HepG2 (cell line): ENCODE results near the gene PKMYT1. TPM values are rescaled to one million over a fixed set of nuclear protein-coding genes. Genes with fewer than 3 reads are reported as not detected.

ENCODE experiments used
- AHDC1 ChIP-seq: sonication (generic); formaldehyde crosslinking; IDR thresholded peaks from 2 replicates; pipeline ENCODE4 v1.5.1; 2020; ENCODE audit warnings: mild to moderate bottlenecking, missing genetic modification reagents, borderline replicate concordance
- ETV6 ChIP-seq: sonication (generic); formaldehyde crosslinking; conservative IDR thresholded peaks from 2 replicates; pipeline ENCODE4 v1.4.0; 2020; ENCODE audit warnings: missing genetic modification reagents
- GFI1 ChIP-seq: sonication (generic); formaldehyde crosslinking; IDR thresholded peaks from 2 replicates; pipeline ENCODE4 v1.5.0; 2020; ENCODE audit warnings: missing genetic modification reagents, mild to moderate bottlenecking, borderline replicate concordance
- HNF1A ChIP-seq, 2 experiments: sonication (generic) in 1 of 2; formaldehyde crosslinking in 1 of 2; IDR thresholded peaks; 2 replicates each; pipeline versions ENCODE4 v1.4.0 to v1.6.1; 2016 to 2020; ENCODE audit warnings: borderline replicate concordance in 1 of 2, low read depth in 1 of 2, mild to moderate bottlenecking in 1 of 2, missing genetic modification reagents in 1 of 2
- NRL ChIP-seq: sonication (generic); formaldehyde crosslinking; IDR thresholded peaks from 2 replicates; pipeline ENCODE4 v1.5.0; 2020; ENCODE audit warnings: missing genetic modification reagents, mild to moderate bottlenecking, moderate library complexity, borderline replicate concordance
- SATB2 ChIP-seq: sonication (generic); formaldehyde crosslinking; IDR thresholded peaks from 2 replicates; pipeline ENCODE4 v1.5.0; 2020; ENCODE audit warnings: missing genetic modification reagents
- SNAI1 ChIP-seq: sonication (generic); formaldehyde crosslinking; IDR thresholded peaks from 2 replicates; pipeline ENCODE4 v1.5.0; 2020; ENCODE audit warnings: mild to moderate bottlenecking, missing genetic modification reagents, borderline replicate concordance
- TFAP4 ChIP-seq: sonication (generic); IDR thresholded peaks from 2 replicates; pipeline ENCODE4 v1.6.1; 2016; ENCODE audit warnings: low read depth, borderline replicate concordance
- ZBTB25 ChIP-seq: IDR thresholded peaks from 2 replicates; pipeline ENCODE4 v1.6.1; 2018; ENCODE audit warnings: missing genetic modification reagents
- ZFP36L1 ChIP-seq: sonication (generic); formaldehyde crosslinking; IDR thresholded peaks from 2 replicates; pipeline ENCODE4 v1.8.0; 2022; ENCODE audit warnings: mild to moderate bottlenecking, missing genetic modification reagents, moderate library complexity
- ZNF773 ChIP-seq: sonication (generic); formaldehyde crosslinking; IDR thresholded peaks from 2 replicates; pipeline ENCODE4 v1.4.0; 2020; ENCODE audit warnings: missing genetic modification reagents, borderline replicate concordance
- ZSCAN31 ChIP-seq: sonication (generic); formaldehyde crosslinking; IDR thresholded peaks from 2 replicates; pipeline ENCODE4 v1.5.0; 2020; ENCODE audit warnings: low read depth, mild to moderate bottlenecking, missing genetic modification reagents
- polyA plus RNA-seq, 8 experiments: library from polyadenylated mRNA; depleted of rRNA in 3 of 8; stranded (reverse) in 7 of 8; unstranded in 1 of 8; fragments of >200 nt; fragmentation: Illumina TruSeq in 4 of 8; extraction: Trizol in 4 of 8; gene quantifications; 2 replicates each; pipeline versions ENCODE4 v1.2.1 to v1.2.3, GENCODE V29; 2011 to 2016; ENCODE audit warnings: low read depth in 4 of 8, missing spikeins in 1 of 8, mixed read lengths in 1 of 8; ENCODE audit not compliant: insufficient read depth in 1 of 8
- total RNA-seq, 5 experiments: library from RNA; depleted of rRNA; stranded (reverse); fragments of >200 nt; fragmentation: Illumina TruSeq; extraction: Trizol; gene quantifications; 2 replicates each; pipeline ENCODE4 v1.2.3, GENCODE V29; 2016; ENCODE audit warnings: low read depth in 1 of 5

Gene PKMYT1
- total and polyA plus RNA-seq, 2 of the 13 experiments (the other 11 are each of a cell fraction or from before 2014, with no cell fraction given), result 7.0 to 27.8 TPM

- TF ChIP-seq AHDC1 (0 out of 2 replicates have a peak, but pooled peaks have one; percentile 51), ZNF773 (CRISPR knock-in tag) (no peak), ETV6 (CRISPR knock-in tag) (no peak), NRL (no peak; the same call in 1 of the 2 replicates), SATB2 (CRISPR knock-in tag) (no peak), GFI1 (CRISPR knock-in tag) (peak; percentile 79; the same call in 1 of the 2 replicates), ZFP36L1 (CRISPR knock-in tag) (no peak), SNAI1 (CRISPR knock-in tag) (no peak), TFAP4 (0 out of 2 replicates have a peak, but pooled peaks have one; percentile 24), ZBTB25 (CRISPR knock-in tag) (no peak), ZSCAN31 (peak; percentile 81), HNF1A (IDR thresholded peaks at IDR 0.05; ENCODE audit: low read depth) (no peak), HNF1A (CRISPR knock-in tag; IDR thresholded peaks at IDR 0.05; ENCODE audit: borderline replicate concordance) (peak; percentile 37; the same call in 1 of the 2 replicates)
Measured at GRCh38 chr16:2980227-2981176, at the start of gene PKMYT1 (continued).
